Measurements from ENCODE around the gene PQBP1.
A peak's percentile ranks its signal among the peaks of the same experiment; 100 is the strongest.

Gene PQBP1

GRCh38 chrX:48902776-48903175 is 5.0 kb downstream of the PQBP1 start:
- DNase-seq: no peak

GRCh38 chrX:48903290-48903689 is 5.6 kb downstream of the PQBP1 start:
- DNase-seq: no peak

DNA sequence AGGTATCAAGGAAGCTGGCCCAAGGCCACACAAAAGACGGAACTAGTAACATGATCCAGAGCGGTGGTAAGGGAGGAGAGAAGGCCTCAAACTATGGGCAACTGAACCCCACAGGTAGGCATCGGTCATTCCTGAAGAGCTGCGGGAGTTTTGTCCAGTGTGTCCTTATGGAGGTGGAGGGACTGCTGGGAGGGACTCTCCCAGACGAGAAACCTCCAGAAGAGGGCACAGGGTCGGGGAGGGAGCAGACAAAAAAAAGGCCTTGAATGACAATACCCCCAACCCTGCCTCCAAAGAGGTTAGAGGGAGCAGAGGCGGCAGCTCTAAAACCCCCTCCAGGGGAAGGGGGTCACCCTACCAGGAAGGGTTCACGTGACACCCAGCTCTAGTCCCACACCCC is 6.5 kb downstream of the PQBP1 start:
- DNase-seq: no peak

- DNase-seq: no peak
Measured at GRCh38 chrX:48904626-48905025, 6.9 kb downstream of the PQBP1 start.

GRCh38 chrX:48905090-48905790 is 7.5 kb downstream of the PQBP1 start:
- DNase-seq: no peak

GRCh38 chrX:48908600-48908999 is 10.9 kb downstream of the PQBP1 start:
- DNase-seq: no peak

DNA sequence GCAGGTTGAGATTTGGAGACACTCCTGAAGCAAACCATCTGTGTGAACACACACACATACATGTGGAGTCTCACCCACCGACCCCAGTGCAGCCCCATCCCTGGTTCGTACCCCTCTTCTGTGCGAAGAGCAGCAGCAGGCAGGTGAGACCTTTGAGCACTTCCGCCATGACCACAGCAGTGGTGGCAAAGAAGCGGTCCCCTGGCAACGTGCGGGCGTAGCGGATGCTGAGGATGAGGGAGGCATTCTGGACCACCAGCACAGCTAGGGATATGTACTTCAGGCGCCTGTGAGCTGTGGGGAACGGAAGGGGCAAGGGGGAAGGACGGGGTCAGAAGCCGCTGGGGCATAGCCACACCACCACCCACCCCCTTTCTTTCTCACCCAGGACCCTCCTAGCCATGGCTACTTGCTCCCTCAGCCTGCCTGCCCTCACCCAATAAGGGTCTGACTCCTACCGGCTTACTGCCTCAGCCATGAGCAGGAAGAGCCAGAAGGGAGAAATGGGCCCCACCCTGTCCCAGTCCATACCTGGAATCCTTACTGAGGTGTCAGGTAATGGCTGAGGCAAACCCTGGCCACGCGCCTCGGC is 12.1 kb downstream of the PQBP1 start:
- DNase-seq: no peak

DNA sequence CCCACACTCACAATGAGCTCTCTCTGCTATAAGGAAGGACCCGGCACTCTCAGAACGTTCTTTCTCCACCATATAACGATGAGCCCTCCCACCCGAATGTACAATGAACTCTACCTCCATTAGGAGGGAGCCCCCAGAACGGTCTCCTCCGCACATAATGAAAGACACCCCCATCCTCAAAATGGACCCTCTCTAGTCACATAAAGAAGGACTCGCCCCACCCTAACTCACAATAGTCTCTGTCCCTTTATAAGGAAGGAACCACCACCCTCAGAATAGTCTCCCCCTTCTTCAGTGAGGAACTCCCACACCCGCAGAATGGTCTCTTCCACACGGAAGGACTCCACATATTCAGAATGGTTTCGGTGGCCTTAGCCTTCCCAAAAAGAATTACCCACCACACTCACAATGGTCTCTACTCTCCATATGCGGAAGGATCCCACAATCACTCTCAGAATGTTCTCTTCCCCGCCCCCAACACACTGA is 13.2 kb downstream of the PQBP1 start:
- no peak for DNase-seq

GRCh38 chrX:48911412-48912182 is 13.9 kb downstream of the PQBP1 start, which contains the start of gene SLC35A2:
Gene SLC35A2, minus strand, starts transcription at chrX:48911646. Its CDS starts 10 bp downstream, at chrX:48911636.
- DNase-seq: peak; percentile 53

DNA sequence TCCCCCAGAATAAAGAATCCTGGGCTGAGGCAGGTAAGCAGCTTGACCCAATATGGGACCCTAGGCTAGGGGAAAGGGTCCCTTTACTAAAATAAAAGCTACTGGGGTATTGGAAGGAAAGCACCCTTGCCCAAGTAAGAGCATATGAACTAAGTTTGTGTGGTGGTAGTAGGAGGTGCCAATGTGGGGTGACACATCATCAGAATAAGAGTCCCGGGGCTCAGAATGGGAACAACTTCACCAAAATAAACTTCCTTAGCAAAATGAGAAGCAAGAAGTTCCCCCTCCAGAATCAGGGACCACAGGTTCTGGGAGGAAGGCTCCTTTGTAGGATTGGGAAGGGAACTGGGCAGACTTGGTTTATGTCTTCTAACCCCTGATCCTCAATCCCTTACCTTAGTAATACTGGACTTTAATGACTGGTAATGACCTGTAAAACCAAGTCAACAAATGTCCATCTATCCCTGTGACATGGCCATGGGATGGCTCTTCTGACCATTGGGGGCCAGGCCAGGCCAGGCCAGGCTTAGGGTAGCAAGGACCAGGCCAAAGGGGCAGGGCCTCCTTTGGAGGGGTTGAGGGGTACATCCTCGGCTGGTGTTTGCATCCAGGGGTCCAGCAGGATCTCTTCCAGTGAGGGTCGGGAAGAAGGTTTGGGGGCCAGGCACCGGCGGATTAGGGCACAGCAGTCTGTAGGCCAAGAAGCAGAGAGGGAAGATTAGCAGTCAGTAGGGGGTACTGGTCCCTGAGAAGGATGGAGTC is 16.1 kb downstream of the PQBP1 start:
- no peak for DNase-seq

GRCh38 chrX:48914593-48915493 is 17.1 kb downstream of the PQBP1 start:
- no peak for DNase-seq

GRCh38 chrX:48917139-48918001 is 19.6 kb downstream of the PQBP1 start:
- peak; percentile 81 for DNase-seq

DNA sequence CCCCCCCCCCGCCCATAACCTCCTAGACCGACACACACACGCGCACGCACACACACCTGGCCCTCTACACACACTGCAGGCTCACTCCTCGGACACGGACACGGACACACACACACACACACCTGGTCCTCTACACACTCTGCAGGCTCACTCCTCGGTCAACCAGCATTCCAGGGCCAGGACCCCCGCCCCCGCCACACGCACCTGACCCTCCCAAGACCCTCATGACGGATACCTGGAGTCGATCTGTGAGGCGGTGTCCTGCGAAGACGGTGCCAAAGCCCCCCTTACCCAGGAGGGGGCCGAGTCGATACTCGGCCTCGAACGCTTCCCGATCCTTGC is 20.5 kb downstream of the PQBP1 start:
- DNase-seq: no peak

DNA sequence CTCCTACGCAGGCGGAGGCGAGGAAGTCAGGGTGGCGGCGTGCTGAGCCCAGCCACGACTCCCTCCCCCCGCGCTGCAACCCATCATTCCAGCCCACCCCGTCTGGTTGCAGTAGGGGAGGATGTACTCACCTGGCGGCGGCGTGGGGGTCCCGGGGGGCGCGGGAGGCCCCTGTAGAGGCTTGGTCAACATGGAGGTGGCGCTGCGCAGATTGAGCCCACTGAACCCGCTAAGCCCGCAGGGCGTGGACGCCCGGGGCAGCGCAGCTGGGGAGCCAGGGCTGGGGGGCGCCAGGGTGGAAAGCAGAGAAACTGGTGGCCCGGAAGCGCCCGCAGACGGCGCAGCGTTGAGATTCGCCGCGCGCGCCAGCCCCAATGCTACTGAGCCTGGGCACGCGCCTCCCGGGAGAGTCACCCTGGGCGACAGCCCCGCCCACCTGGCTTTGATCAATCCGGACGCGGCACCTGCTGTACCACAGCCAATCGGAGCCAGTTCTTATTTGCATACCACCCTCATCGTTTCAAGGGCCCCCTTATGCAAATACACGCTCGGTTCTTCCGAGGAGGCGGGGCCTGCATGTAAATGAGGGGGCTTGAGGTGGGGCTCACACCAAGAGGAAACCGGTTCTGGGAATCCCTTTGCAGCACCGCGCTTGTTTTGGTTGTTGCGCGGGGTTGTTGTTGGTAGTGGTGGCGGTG is 21.1 kb downstream of the PQBP1 start, which contains the start of gene PIM2:
Gene PIM2, minus strand, starts transcription at position 382 of the 698 bp plus-strand sequence. Its CDS starts 190 bp downstream, at position 192.
- peak; percentile 83 for DNase-seq

- no peak for DNase-seq
Measured at GRCh38 chrX:48919360-48919841, 21.7 kb downstream of the PQBP1 start.

DNA sequence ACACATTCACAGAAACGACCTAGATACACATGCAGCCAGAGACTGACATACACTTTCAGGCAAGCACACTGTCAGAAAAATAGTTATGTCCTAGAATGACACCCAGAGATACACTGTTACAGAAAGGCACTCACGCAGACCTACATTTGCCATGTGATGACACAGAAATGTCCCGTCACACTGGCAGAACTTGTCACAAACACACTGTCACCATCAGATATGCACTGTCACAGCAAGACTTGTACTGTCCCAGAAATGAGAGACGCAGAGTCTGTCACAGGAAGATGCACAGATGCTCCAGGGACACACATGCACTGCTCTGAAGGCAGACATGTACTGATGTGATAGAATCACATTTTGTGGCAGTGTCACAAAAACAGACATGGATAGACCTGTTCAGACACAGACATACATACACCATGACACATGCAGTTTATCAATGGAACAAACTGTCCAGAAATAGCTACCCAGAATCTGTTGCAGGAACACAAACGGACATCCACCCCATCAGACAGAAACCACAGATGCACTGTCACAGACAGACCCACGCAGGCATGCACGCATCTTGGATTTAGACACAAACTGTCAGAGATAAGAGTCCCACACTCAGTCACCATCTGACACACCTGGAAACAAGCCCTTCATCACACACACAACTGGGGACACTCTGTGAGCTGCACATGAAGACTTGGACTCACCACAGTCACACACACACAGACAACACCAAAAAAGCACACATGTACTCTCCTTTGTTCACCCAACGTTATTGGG is 22.4 kb downstream of the PQBP1 start:
- DNase-seq: no peak

- no peak for DNase-seq
Measured at GRCh38 chrX:48920718-48921104, 23.0 kb downstream of the PQBP1 start.

- no peak for DNase-seq
Measured at GRCh38 chrX:48923771-48924170, 26.0 kb downstream of the PQBP1 start.

DNA sequence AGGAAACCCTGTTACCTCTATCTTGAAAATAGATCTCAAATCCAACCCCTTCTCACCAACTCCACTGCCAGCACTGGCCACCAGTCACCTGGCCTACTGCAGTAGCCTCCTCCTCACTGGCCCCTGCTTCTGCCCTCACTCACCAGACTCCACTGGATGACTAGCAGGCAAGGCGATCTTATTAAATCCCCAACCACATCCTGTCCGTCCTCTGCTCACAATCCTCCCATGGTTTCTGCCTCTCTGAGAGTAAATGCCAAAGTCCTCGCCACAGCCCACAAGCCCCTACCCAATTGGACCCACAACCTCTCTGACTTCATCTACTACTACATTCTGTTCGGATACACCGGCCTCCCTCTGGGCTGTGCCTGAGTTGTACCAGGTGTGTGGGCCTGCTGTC is 26.5 kb downstream of the PQBP1 start:
- DNase-seq: no peak
